HFF-Myc (cell line): Measurements from ENCODE around the gene MARCHF4.

ENCODE experiments used
- DNase-seq: peaks from one replicate; pipeline ENCODE4 v3.0.0-alpha.2; 2011; ENCODE audit warnings: low read depth; ENCODE audit errors: extremely low read depth
- H3K4me3 ChIP-seq: replicated peaks from 2 replicates; pipeline ENCODE4 v1.5.1; 2011; ENCODE audit warnings: low read depth, mild to moderate bottlenecking, control low read depth, low read length
- CTCF ChIP-seq: IDR thresholded peaks from 2 replicates; pipeline ENCODE4 v1.5.1; 2012; ENCODE audit warnings: mild to moderate bottlenecking, low read depth, low read length, control low read depth; ENCODE audit errors: missing control alignments

The MARCHF4 gene

GRCh38 chr2:216379977-216380376 lies 7.7 kb upstream of the MARCHF4 start:
- H3K4me3 ChIP-seq: no peak overlapping the region
- DNase-seq: no peak
- no peak for TF ChIP-seq CTCF

GRCh38 chr2:216375286-216375685 lies 3.0 kb upstream of the MARCHF4 start:
- TF ChIP-seq CTCF: no peak
- H3K4me3 ChIP-seq: no peak overlapping the region
- DNase-seq: no peak

- DNase-seq: no peak
Observed at GRCh38 chr2:216373896-216374295, 1.6 kb upstream of the MARCHF4 start.

GRCh38 chr2:216372761-216373291 lies 543 bp upstream of the MARCHF4 start:
- no peak for DNase-seq
- TF ChIP-seq CTCF: no peak
- H3K4me3 ChIP-seq: peak overlapping the region; percentile 51

More at GRCh38 chr2:216373896-216374295, 1.6 kb upstream of the MARCHF4 start:
- H3K4me3 ChIP-seq: no peak overlapping the region
- no peak for TF ChIP-seq CTCF

- H3K4me3 ChIP-seq: peak overlapping the region; percentile 51
- no peak for DNase-seq
Observed at GRCh38 chr2:216370961-216371712, 1.1 kb downstream of the MARCHF4 start.

GRCh38 chr2:216369821-216370220 lies 2.5 kb downstream of the MARCHF4 start:
- no peak for DNase-seq
- no peak for TF ChIP-seq CTCF
- peak overlapping the region; percentile 51 for H3K4me3 ChIP-seq

More at GRCh38 chr2:216370961-216371712, 1.1 kb downstream of the MARCHF4 start:
- no peak for TF ChIP-seq CTCF
